ENCODE measurements around the gene TAF11L6.
"Not testable (repeated sequence)": the region's sequence is repeated elsewhere in the genome, so short reads cannot be mapped to it uniquely, and the experiment has no call there.

The TAF11L6 gene

DNA sequence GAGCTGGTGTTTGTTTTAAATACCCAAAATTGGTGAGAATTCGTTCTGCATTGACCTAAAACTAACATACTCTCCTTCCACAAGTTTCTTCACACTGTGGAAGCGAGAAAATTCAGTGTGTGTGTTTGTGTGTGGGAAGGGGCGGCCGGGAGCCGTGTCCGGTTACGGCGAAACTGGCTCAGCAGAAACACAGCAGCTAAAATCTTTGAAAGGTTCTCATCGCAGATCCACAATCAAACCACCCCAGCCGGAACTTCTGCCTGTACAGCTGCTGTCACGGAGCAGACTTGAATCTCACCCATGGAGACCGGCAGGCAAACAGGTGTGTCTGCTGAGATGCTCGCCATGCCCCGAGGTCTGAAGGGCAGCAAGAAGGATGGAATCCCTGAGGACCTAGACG lies at the start of gene TAF11L6:
Gene TAF11L6 (plus strand): TSS at position 301 of the 400 bp plus-strand sequence.
- not testable (repeated sequence) for DNase-seq (ENCODE audit: low read depth in 3 of 3)

DNA sequence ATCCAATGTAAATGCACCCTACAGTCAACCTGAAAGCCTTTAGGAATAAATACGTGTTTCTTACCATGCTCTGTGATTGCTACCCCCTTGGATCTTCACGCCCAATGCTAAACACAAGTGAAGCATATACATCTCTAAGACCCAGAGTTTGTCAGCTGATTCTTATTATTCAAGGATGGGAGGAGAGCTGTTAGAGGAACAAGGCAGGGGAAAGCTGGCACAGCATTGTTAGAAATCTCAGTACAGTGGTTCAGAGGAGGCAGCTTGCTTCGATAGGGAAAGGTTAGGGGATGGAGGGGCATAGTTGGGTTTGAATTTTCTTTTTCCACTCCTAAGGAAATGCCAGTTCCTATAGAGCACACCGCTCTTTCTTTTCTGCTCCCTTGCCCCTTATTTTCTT lies 47.1 kb upstream of the TAF11L6 start:
- no peak for DNase-seq (ENCODE audit: low read depth in 3 of 3)

DNA sequence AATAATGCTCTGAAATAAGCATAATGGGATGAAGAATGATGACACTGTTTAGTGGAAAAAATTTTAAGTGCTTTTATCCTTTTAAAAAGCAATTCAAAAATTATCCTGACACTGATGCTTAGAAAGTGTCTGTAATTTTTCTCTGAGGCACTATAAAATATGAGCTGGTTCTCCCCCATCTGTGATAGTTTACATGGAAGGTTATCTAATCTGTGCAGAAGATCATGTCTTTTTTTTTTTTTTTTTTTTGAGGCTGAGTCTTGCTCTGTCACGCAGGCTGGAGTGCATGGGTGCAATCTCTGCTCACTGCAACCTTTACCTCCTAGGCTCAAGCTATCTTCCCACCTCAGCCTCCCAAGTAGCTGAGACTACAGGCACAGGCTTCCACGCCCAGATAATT lies 45.7 kb upstream of the TAF11L6 start:
- no peak for DNase-seq (ENCODE audit: low read depth in 3 of 3)

DNA sequence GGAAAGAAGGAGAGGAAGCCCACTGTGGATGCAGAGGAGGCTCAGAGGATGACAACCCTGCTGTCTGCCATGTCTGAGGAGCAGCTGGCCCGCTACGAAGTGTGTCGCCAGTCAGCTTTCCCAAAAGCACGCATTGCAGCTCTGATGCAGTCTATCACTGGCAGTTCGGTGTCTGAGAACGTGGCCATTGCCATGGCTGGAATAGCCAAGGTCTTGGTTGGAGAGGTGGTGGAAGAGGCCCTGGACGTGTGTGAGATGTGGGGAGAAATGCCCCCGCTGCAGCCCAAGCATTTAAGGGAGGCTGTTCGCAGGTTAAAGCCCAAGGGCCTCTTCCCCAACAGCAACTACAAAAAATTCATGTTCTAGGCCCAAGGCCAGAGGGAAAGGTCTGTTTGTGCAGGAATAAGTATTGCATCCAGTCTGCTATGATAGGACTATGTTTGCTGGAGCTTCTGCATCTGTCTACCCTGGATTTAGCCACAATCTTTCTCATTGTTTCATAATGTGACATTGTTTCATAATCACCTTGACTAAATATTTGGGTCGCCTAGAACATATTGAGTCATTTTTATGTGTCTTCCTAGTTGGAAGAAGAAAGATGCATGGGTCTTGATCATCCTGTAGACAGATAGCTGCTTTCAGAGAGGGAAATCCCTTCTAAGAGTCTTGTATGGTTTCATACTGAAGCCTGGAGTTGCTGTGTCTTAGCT lies 41.9 kb upstream of the TAF11L6 start:
- DNase-seq (ENCODE audit: low read depth in 3 of 3) = not testable (repeated sequence)

DNA sequence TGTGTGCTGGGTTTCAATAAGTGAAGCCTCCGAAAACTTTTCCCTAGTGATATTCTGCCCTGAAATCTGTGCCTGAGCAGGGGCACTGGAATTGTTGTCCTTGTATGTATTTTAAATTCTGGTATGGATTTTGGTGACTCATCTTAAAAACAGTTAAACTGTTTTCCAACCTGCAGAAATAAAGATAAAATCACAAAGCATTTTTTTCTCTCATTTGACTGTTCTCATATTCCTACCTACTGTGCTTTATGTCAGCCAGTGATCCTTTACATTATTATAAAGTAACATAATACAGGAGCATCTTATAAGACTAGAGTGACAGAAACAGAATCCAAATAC lies 41.3 kb upstream of the TAF11L6 start:
- DNase-seq (ENCODE audit: low read depth in 3 of 3) = no peak

DNA sequence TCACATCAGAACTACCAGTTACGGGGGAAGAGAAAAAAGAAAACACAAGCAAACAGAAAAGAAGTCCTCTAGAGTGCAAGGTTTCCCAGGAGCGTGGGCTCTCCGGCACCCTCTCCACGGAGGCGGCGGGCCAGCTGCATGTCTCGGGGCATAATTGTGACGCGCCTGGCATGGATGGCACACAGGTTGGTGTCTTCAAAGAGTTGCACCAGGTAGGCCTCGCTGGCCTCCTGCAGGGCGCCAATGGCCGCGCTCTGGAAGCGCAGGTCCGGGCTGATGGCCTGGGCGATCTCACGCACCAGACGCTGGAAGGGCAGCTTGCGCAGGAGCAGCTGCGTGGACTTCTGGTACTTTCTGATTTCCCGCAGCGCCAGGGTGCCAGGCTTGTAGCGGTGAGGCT lies 37.2 kb upstream of the TAF11L6 start:
- DNase-seq (ENCODE audit: low read depth in 3 of 3) = not testable (repeated sequence)

DNA sequence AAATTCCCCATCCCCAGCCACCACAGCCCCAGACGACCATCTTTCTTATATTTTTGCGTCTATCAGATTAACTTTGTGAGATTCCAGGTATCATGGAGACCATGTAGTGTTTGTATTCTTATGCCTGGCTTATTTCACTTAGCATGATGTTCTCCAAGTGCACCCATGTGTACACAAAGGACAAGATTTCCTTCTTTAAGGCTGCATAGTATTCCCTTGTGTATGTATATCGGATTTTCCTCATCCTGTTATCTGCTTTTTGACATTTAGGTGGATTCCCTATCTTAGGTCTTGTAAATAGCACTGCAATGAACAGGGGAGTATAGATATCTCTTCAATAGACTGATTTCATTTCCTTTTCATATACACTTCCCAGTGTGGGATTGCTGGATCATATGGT lies 35.7 kb upstream of the TAF11L6 start:
- no peak for DNase-seq (ENCODE audit: low read depth in 3 of 3)

DNA sequence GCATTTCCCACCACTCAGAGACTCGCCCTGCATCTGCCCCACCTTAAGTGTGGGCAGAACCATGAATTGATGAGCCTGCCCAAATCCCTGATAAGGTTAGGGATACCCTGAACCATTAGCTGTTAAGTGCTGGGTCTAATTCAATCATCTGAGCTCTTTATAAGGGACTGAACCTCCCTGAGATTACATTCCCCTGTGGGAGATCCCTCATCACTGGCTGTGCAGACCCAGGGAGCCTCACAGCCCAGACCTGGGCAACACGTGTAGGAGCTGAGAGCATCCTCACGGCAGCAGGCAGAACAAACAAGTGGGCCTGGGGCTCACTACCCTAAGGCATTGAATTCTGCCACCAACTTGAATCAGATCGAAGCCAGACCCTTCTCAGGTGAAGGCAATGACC lies 31.0 kb upstream of the TAF11L6 start:
- no peak for DNase-seq (ENCODE audit: low read depth in 3 of 3)

DNA sequence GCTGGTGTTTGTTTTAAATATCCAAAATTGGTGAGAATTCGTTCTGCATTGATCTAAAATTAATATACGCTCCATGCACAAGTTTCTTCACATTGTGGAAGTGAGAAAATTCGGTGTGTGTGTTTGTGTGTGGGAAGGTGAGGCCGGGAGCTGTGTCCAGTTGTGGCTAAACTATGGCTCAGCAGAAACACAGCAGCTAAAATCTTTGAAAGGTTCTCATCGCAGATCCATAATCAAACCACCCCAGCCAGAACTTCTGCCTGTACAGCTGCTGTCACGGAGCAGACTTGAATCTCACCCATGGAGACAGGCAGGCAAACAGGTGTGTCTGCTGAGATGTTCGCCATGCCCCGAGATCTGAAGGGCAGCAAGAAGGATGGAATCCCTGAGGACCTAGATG lies 30.5 kb upstream of the TAF11L6 start, which contains the start of gene TAF11L2:
Gene TAF11L2 (plus strand): TSS at position 301 of the 400 bp plus-strand sequence.
- DNase-seq (ENCODE audit: low read depth in 3 of 3) = not testable (repeated sequence)

DNA sequence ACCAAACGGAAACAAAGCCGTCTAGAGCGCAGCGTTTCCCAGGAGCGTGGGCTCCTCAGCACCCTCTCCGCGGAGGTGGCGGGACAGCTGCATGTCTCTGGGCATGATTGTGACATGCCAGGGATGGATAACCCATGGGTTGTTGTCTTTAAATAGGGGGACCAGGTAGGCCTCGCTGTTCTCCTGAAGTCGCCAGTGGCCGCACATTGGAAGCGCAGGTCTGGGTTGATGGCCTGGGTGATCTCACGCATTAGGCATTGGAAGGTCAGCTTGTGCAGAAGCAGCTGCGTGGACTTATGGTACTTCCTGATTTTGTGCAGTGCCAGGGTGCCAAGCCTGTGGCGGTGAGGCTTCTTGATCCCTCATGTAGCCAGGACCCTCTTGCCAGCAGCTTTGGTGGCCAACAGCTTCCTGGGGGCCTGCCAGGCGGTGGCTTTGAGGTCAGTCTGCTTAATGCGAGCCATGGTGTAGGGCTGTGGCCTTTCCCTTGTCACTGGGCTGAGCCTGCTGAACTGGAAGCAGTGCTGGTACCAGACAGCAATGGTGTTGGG lies 16.6 kb upstream of the TAF11L6 start:
- DNase-seq (ENCODE audit: low read depth in 3 of 3) = no peak

DNA sequence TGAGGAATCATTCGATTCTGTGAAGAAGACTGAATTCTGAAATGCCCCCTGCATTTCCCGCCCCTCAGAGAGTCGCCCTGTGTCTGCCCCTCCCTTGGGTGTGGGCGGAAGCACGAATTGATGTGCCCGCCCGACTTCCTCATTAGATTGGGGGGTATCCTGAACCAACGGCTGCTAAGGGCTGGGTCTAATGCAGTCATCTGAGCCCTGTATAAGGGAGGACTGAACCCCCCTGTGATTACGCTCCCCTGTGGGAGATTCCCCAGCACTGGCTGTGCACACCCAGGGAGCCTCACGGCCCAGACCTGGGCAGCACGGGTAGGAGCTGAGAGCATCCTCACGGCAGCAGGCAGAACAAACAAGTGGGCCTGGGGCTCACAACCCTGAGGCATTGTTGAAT lies 10.9 kb upstream of the TAF11L6 start:
- peak in 1 of 3 experiments; percentile 7 for DNase-seq (ENCODE audit: low read depth in 3 of 3)

DNA sequence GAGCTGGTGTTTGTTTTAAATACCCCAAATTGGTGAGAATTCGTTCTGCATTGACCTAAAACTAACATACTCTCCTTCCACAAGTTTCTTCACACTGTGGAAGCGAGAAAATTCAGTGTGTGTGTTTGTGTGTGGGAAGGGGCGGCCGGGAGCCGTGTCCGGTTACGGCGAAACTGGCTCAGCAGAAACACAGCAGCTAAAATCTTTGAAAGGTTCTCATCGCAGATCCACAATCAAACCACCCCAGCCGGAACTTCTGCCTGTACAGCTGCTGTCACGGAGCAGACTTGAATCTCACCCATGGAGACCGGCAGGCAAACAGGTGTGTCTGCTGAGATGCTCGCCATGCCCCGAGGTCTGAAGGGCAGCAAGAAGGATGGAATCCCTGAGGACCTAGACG lies 10.4 kb upstream of the TAF11L6 start, which contains the start of gene TAF11L3:
Gene TAF11L3 (plus strand): TSS at position 301 of the 400 bp plus-strand sequence.
- not testable (repeated sequence) for DNase-seq (ENCODE audit: low read depth in 3 of 3)

DNA sequence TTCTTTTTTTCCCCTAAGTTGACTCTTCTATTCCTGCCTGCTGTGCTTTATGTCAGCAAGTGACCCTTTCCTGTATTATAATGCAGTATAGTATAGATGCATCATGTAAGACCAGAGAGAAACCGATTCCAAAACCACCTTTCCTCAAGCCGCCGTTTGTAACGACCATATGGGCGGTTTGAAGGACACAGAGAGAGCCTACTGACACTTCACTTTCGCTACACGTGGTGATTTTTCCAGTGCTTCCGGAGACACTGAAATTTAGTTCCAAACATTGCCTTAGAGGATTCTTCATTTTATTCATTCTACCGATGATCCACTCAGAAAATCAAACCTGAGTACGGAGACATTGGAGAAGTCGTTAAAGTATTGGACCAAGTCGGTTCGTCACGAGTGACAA lies 9.0 kb upstream of the TAF11L6 start:
- not testable (repeated sequence) for DNase-seq (ENCODE audit: low read depth in 3 of 3)

DNA sequence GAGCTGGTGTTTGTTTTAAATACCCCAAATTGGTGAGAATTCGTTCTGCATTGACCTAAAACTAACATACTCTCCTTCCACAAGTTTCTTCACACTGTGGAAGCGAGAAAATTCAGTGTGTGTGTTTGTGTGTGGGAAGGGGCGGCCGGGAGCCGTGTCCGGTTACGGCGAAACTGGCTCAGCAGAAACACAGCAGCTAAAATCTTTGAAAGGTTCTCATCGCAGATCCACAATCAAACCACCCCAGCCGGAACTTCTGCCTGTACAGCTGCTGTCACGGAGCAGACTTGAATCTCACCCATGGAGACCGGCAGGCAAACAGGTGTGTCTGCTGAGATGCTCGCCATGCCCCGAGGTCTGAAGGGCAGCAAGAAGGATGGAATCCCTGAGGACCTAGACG lies 7.0 kb upstream of the TAF11L6 start, which contains the start of gene TAF11L4:
Gene TAF11L4 (plus strand): TSS at position 301 of the 400 bp plus-strand sequence.
- DNase-seq (ENCODE audit: low read depth in 3 of 3) = not testable (repeated sequence)

DNA sequence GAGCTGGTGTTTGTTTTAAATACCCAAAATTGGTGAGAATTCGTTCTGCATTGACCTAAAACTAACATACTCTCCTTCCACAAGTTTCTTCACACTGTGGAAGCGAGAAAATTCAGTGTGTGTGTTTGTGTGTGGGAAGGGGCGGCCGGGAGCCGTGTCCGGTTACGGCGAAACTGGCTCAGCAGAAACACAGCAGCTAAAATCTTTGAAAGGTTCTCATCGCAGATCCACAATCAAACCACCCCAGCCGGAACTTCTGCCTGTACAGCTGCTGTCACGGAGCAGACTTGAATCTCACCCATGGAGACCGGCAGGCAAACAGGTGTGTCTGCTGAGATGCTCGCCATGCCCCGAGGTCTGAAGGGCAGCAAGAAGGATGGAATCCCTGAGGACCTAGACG lies 3.5 kb upstream of the TAF11L6 start, which contains the start of gene TAF11L5:
Gene TAF11L5 (plus strand): TSS at position 301 of the 400 bp plus-strand sequence.
- not testable (repeated sequence) for DNase-seq (ENCODE audit: low read depth in 3 of 3)

DNA sequence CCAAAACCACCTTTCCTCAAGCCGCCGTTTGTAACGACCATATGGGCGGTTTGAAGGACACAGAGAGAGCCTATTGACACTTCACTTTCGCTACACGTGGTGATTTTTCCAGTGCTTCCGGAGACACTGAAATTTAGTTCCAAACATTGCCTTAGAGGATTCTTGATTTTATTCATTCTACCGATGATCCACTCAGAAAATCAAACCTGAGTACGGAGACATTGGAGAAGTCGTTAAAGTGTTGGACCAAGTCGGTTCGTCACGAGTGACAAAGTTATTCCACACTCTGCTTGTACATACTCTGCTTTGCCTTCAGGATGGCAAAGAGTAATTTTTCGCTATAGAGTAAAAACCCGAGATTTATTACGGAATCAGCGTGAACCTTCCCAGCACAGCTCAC lies 2.0 kb upstream of the TAF11L6 start:
- peak in 2 of 3 experiments; percentile 2 to 5 for DNase-seq (ENCODE audit: low read depth in 3 of 3)

All from stimulated activated CD4-positive, alpha-beta T cell treated with anti-CD3 and anti-CD28 coated beads, TNF-alpha, amount 100 ng/mL, for 24 hours (primary cell).